Smooth muscle cell (in vitro differentiated cells): ENCODE data around the gene UHMK1. TPM values are rescaled to one million over a fixed set of nuclear protein-coding genes. Genes with fewer than 3 reads are reported as not detected.

Source experiments
- DNase-seq: peaks from one replicate; lab custom pipeline; 2025; ENCODE audit not compliant: unreplicated experiment; lab: John Stamatoyannopoulos, UW
- H2AFZ ChIP-seq: fragments of 200-600 bp; sonication (generic); 2 replicates; pipeline ENCODE4 v1.6.0; 2016; ENCODE audit warnings: antibody characterized with exemption, low read depth, mild to moderate bottlenecking
- H3F3A ChIP-seq: fragments of 200-600 bp; sonication (generic); 2 replicates; pipeline ENCODE4 v1.6.0; 2017; ENCODE audit warnings: antibody characterized with exemption, low read depth
- H3K27ac ChIP-seq: fragments of 200-600 bp; sonication (generic); 2 replicates; pipeline ENCODE4 v1.5.1; 2016; ENCODE audit warnings: low read depth, mild to moderate bottlenecking
- H3K27me3 ChIP-seq: fragments of 200-600 bp; sonication (generic); 2 replicates; pipeline ENCODE4 v1.6.1; 2016; ENCODE audit warnings: low read depth, mild to moderate bottlenecking
- H3K36me3 ChIP-seq: fragments of 200-600 bp; sonication (generic); 2 replicates; pipeline ENCODE4 v1.5.1; 2016; ENCODE audit warnings: low read depth
- H3K4me1 ChIP-seq: fragments of 200-600 bp; sonication (generic); 2 replicates; pipeline ENCODE4 v1.5.1; 2016; ENCODE audit warnings: low read depth
- H3K4me2 ChIP-seq: fragments of 200-600 bp; sonication (generic); 2 replicates; pipeline ENCODE4 v1.6.0; 2016; ENCODE audit warnings: mild to moderate bottlenecking
- H3K4me3 ChIP-seq: fragments of 200-600 bp; sonication (generic); 2 replicates; pipeline ENCODE4 v1.5.1; 2016; ENCODE audit warnings: mild to moderate bottlenecking
- H3K79me2 ChIP-seq: fragments of 200-600 bp; sonication (generic); 2 replicates; pipeline ENCODE4 v1.6.0; 2016; ENCODE audit warnings: low read depth, mild to moderate bottlenecking
- H3K9ac ChIP-seq: fragments of 200-600 bp; sonication (generic); 2 replicates; pipeline ENCODE4 v1.6.0; 2016; ENCODE audit warnings: low read depth
- H3K9me3 ChIP-seq: fragments of 200-600 bp; sonication (generic); replicated peaks from 2 replicates; pipeline ENCODE4 v1.5.1; 2016; ENCODE audit warnings: low read depth
- H4K20me1 ChIP-seq: fragments of 200-600 bp; sonication (generic); 2 replicates; pipeline ENCODE4 v1.6.0; 2016; ENCODE audit warnings: low read depth
- CTCF ChIP-seq: fragments of 200-600 bp; sonication (generic); IDR thresholded peaks from 2 replicates; pipeline ENCODE4 v1.5.1; 2017; ENCODE audit warnings: borderline replicate concordance, mild to moderate bottlenecking, antibody characterized with exemption; ENCODE audit not compliant: insufficient read depth, poor library complexity, severe bottlenecking
- WGBS: methylation state at CpG from one replicate; pipeline ENCODE4 v1.1.7; 2016; ENCODE audit warnings: low lambda C conversion rate; 5-methylcytosine and 5-hydroxymethylcytosine counted together
- polyA plus RNA-seq: library from polyadenylated mRNA; unstranded; fragments of >200 nt; fragmentation: Nextera tagmentation; extraction: Ambion mirVana; gene quantifications from 2 replicates; pipeline ENCODE4 v1.2.1, GENCODE V29; 2016
- total RNA-seq: library from RNA; depleted of rRNA; stranded (reverse); fragments of >200 nt; gene quantifications from 2 replicates; pipeline ENCODE4 v1.2.3, GENCODE V29; 2014

The UHMK1 gene
- total and polyA plus RNA-seq, 2 experiments from 2014 or later, result 4.8 to 30.1 TPM

- Histone ChIP-seq H4K20me1 (no peaks in the 10 kb centered on the region), H2AFZ (no peak overlapping the region), H3K36me3 (no peaks in the 10 kb centered on the region), H3K4me3 (no peak overlapping the region), H3K9ac (no peak overlapping the region), H3K4me2 (no peak overlapping the region), H3K9me3 (no peaks in the 10 kb centered on the region), H3K27me3 (no peaks in the 10 kb centered on the region), H3K27ac (no peak overlapping the region), H3F3A (no peaks in the 10 kb centered on the region), H3K4me1 (no peaks in the 10 kb centered on the region), H3K79me2 (no peaks in the 10 kb centered on the region)
- DNase-seq, result no peak
- no peak for TF ChIP-seq CTCF
- WGBS, result 98% methylated on average over 7 of the region's 7 CpGs
Observed at GRCh38 chr1:162551969-162552683, 54.5 kb downstream of the UHMK1 start.

DNA sequence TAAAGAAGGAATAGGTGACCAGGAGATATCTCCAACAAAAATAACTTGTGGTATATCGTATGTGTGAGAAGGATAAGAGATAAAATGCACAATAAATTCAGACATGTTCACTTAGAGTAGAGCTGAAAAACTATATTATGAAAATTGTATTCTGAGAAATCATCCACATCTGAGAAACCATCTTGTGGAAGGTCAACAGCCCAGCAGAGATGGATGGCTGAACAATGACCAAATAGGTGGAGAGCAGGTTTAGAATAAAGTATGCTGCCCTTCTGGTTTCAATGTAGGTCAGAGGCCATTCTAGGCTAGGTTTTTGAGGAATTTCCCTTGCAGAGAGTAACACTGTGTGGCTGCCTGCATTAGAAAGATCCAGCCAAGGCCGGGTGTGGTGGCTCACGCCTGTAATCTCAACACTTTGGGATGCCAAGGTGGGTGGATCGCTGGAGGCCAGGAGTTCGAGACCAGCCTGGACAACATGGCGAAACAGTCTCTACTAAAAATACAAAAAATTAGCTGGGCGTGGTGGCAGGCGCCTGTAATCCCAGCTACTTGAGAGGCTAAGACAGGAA lies 55.1 kb downstream of the UHMK1 start:
- no peaks in the 10 kb centered on the region for H3K27me3 ChIP-seq
- no peak overlapping the region for H3K4me3 ChIP-seq
- H3K36me3 ChIP-seq, result no peaks in the 10 kb centered on the region
- 97% methylated on average over 8 of the region's 8 CpGs for WGBS
- no peak overlapping the region for H3K27ac ChIP-seq
- no peak overlapping the region for H3K9ac ChIP-seq
- H3K9me3 ChIP-seq, result no peaks in the 10 kb centered on the region
- H3K4me2 ChIP-seq, result no peak overlapping the region
- no peaks in the 10 kb centered on the region for H3K4me1 ChIP-seq
- no peaks in the 10 kb centered on the region for H3K79me2 ChIP-seq
- no peaks in the 10 kb centered on the region for H3F3A ChIP-seq
- no peaks in the 10 kb centered on the region for H4K20me1 ChIP-seq
- no peak overlapping the region for H2AFZ ChIP-seq
- TF ChIP-seq CTCF, result no peak
- DNase-seq, result no peak

DNA sequence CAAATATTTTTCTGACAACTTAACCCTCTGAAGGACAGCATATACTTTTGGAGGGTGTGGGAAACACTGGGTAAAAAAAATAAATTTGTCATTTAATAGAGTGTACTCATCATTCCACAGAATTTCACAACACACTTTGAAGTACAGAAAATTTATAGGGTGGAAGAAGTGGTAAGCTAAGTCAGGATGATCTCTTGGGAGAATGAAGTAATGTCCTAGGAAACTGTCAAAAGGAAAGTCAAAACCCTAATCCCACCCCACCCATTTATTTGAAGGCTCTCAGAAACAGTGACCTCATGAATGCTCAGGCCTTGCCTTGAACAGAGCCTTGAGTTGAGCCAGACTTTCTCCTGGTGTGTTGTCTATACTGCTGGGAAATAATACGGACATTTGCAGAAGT lies 56.6 kb downstream of the UHMK1 start:
- H3K4me3 ChIP-seq, result no peak overlapping the region
- H3F3A ChIP-seq, result no peaks in the 10 kb centered on the region
- H3K9ac ChIP-seq, result no peak overlapping the region
- H4K20me1 ChIP-seq, result no peaks in the 10 kb centered on the region
- no peak overlapping the region for H3K4me2 ChIP-seq
- 91% methylated on average over 1 of the region's 1 CpG for WGBS
- H3K9me3 ChIP-seq, result no peaks in the 10 kb centered on the region
- no peaks in the 10 kb centered on the region for H3K27me3 ChIP-seq
- H3K27ac ChIP-seq, result no peak overlapping the region
- no peak overlapping the region for H2AFZ ChIP-seq
- H3K79me2 ChIP-seq, result no peaks in the 10 kb centered on the region
- no peak for DNase-seq
- H3K4me1 ChIP-seq, result no peaks in the 10 kb centered on the region
- TF ChIP-seq CTCF, result no peak
- H3K36me3 ChIP-seq, result no peaks in the 10 kb centered on the region

GRCh38 chr1:162557536-162557935 lies 59.9 kb downstream of the UHMK1 start:
- H2AFZ ChIP-seq, result no peak overlapping the region
- H3F3A ChIP-seq, result no peaks in the 10 kb centered on the region
- H3K4me2 ChIP-seq, result no peak overlapping the region
- no peaks in the 10 kb centered on the region for H3K36me3 ChIP-seq
- H3K9ac ChIP-seq, result no peak overlapping the region
- no peak for DNase-seq
- H3K4me3 ChIP-seq, result no peak overlapping the region
- no peaks in the 10 kb centered on the region for H3K27me3 ChIP-seq
- H3K27ac ChIP-seq, result no peak overlapping the region
- no peak for TF ChIP-seq CTCF
- peaks cover 10% of the 10 kb centered on the region for H3K79me2 ChIP-seq
- H4K20me1 ChIP-seq, result peaks cover 5% of the 10 kb centered on the region
- no peaks in the 10 kb centered on the region for H3K9me3 ChIP-seq
- WGBS, result 87% methylated on average over 3 of the region's 3 CpGs
- peaks cover 2% of the 10 kb centered on the region for H3K4me1 ChIP-seq
